ENCODE measurements around the gene GHITM.

DNA sequence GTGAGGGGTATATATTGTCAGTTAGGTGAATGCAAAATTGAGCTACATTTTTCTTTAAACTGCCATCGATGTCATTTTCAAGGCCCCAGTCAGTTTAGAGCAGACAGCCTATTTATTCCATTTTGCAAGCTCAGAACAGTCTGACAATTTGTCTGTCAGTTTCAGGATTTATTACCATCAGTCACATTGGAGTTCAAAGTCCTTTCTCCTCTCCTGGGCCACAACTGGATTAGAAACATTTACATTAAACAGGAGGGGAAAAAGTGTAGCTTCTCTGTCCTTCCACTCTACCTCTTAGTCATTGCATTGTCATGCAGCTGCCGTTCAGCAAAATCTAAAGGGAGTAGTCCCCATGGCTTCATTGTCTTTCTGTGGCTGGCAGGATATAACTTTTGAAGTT, 3.5 kb upstream of the GHITM start:
- TF ChIP-seq, protein P1, sequence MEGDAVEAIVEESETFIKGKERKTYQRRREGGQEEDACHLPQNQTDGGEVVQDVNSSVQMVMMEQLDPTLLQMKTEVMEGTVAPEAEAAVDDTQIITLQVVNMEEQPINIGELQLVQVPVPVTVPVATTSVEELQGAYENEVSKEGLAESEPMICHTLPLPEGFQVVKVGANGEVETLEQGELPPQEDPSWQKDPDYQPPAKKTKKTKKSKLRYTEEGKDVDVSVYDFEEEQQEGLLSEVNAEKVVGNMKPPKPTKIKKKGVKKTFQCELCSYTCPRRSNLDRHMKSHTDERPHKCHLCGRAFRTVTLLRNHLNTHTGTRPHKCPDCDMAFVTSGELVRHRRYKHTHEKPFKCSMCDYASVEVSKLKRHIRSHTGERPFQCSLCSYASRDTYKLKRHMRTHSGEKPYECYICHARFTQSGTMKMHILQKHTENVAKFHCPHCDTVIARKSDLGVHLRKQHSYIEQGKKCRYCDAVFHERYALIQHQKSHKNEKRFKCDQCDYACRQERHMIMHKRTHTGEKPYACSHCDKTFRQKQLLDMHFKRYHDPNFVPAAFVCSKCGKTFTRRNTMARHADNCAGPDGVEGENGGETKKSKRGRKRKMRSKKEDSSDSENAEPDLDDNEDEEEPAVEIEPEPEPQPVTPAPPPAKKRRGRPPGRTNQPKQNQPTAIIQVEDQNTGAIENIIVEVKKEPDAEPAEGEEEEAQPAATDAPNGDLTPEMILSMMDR (IDR thresholded peaks at IDR 0.05 in 8 of 11, conservative IDR thresholded peaks at IDR 0.05 in 3 of 11): no peak
- no peak for TF ChIP-seq POLR2A (IDR thresholded peaks at IDR 0.05)

All from spleen (tissue), 7 donors.